ENCODE results near the gene BRD7.

The BRD7 gene

GRCh38 chr16:50303041-50303604, 65.7 kb downstream of the BRD7 start:
- no peak for DNase-seq

DNA sequence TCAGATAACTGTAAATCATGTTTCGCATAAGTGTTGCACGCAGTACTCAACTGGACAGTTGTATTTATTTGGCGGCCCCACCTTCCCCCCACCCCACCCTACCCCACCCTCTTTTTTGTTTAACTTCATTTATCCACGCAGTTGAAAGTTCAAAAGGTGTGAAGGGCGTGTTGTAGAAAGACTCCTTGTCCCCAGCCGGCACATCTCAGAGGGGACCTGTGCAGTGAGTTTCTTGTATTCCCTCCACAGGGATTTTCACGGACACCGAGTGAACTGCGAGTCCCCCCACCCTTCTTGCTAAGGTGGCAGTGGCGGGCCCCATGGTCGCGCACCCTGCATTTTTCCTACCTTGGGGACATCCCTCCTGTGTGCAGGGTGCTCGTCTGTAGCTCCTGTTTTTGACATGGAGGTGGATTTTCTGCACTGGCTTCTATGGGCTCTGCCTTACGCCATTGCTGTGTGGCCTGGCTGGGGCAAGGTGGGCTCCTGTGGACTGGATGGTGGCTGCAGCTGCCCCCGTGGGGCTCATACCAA, 66.2 kb downstream of the BRD7 start:
- no peak for DNase-seq

GRCh38 chr16:50301626-50302471, 66.9 kb downstream of the BRD7 start:
- DNase-seq, result no peak

GRCh38 chr16:50300942-50301625, 67.7 kb downstream of the BRD7 start:
- DNase-seq, result no peak

- no peak for DNase-seq
Observed at GRCh38 chr16:50299508-50300105, 69.2 kb downstream of the BRD7 start.

DNA sequence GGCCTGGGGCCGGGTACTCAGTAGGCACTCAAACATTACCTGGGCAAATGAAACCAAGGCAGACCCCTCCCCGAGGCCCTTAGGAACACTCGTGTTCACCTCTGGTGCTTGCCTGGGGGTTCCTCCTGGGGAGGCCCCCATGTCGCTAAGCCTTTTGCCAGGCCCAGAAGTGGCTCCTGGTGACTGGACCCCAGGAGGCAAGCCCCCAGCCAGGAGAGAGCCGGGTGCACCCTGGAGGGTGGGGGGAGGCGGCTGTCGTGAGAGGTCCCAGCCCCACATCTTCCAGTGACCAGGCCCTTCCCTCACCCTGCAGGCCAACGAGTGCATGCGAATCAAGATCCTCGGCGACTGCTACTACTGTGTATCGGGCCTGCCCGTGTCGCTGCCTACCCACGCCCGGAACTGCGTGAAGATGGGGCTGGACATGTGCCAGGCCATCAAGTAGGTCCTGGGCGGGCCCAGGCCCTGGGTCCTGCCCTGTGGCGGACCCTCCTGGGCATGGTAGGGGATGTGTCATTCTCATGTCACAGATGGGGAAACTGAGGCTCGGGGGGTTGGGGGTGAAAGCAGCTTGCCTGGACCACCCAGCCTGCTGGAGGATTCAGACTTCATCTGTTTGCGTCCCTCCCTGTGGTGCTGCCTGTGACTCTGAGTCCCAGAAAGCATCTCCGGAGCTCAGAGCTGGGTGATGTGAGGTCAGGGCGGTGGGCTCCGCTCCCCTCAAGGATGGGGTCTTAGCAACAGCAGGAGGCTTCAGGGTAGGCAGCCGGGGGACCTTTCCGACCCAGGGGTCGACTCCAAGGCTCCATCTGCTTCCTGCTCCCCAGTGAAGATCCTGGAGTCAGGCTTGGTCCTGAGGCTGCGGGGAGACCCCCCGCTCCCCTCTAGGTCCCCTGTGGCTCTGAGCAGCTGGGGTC, 69.9 kb downstream of the BRD7 start:
- DNase-seq, result no peak

DNA sequence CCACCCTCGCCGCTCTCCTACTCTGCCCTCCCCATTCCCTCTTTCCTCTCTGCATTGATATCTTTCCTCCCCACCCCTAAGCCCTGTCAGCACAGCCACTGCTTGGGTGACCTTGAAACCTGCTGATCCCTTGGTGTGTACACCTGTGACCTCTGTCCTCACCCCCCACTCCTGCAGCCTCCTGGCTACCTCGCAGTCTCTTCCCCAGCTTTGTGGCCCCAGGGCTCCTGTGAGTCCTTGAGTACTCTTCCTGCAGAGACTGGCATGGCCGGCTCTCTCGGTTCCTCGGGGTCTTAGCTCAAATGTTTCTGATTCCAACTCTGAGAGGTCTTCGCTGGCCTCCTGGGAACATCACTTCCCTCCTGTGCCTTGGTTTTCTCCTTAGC, 70.7 kb downstream of the BRD7 start:
- no peak for DNase-seq

DNA sequence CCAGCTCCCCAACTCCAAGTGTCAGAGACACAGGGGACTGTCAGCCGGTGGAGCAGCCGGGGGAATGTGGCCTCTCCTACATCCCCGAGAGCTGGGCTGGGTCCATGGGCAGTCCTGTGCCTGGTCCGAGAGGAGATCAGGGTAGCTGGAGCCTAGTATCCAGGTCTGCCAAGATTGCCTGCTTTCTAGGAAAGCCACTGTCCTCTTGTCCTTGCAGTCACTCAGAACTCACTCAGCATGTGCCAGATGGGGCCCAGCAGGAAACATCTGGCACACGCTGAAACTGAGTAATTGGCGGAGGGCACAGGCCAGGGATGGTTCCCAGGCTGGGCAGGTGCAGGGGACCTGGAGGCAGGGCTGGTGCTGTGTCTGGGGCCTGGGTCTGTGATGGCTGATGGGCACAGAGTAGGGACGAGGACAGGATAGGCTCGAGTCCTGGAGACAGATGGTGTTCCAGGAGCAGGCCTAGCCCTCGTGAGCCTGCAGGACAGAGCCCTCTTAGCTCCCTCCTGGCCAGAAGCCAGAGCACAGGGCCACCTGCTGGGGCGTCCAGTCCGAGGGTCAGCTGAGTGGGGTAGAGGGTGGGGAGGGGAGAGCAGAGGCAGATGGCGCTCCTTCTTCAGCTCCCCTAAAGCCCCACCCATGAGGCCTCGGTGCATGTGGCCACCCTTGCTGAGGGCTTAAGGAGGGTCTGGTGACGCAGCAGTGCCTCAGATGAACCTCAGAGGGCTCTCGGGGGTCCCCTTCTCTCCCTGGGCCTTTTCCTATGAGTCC, 71.3 kb downstream of the BRD7 start:
- no peak for DNase-seq

DNA sequence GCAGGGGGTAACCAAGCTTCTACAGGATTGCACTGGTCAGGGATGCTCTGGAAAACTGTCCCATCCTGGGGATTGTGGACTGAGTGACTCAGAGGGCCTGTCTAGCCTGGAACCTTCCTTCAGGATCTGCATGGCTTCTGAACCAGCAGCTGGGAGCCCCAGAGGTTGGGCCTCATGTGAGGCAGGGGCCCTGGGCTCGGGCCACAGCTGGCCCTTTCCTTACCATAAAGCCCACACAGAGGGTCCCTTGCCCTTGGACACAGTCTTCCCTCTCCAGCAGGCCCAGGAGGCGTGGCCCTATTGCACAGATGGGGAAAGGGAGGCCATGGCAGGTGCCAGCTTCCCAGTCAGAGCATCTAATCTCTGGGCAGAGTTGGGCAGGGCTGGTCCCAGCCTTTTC, 72.0 kb downstream of the BRD7 start:
- DNase-seq, result no peak

DNA sequence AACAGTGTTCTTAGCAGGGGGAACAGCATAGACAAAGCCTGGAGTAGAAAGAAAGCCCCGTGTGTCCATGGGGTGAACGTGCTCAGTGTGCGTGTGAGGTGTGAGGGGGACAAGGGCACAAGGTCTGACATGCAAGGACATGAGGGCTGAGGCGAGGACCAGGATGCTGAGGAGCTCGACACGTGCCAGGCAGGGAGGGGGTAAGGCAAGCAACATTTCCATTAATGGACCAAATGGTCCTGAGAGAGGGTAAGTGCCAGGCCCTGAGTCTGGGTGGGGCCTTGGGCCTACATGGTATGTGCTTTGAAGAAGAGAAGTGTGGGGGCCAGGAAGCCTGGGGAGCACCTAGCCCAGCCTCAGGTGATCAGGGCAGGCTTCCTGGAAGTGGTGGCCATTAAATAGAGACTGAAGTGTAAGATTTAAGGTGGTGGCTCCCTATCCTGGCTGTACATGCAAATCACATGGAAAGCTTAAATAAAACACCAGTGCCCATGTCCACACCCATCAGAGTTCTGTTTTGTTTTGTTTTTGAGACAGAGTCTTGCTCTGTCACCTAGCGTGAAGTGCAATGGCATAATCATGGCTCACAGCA, 73.2 kb downstream of the BRD7 start:
- no peak for DNase-seq

DNA sequence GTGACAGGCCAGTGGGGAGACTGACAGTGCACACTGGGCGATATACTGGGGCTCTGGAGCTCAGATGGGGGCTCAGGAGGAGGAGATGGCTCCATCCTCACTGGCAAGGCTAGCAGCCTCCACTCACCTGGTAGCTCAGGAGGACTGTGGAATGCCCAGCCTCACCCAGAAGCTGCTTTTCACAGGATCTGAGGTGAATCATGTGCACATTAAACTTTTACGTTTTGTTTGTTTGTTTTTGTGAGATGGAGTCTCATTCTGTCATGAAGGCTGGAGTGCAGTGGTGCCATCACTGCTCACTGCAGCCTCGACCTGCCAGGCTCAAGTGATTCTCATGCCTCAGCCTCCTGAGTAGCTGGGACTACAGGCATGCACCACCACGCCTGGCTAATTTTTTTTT, 73.8 kb downstream of the BRD7 start:
- no peak for DNase-seq

DNA sequence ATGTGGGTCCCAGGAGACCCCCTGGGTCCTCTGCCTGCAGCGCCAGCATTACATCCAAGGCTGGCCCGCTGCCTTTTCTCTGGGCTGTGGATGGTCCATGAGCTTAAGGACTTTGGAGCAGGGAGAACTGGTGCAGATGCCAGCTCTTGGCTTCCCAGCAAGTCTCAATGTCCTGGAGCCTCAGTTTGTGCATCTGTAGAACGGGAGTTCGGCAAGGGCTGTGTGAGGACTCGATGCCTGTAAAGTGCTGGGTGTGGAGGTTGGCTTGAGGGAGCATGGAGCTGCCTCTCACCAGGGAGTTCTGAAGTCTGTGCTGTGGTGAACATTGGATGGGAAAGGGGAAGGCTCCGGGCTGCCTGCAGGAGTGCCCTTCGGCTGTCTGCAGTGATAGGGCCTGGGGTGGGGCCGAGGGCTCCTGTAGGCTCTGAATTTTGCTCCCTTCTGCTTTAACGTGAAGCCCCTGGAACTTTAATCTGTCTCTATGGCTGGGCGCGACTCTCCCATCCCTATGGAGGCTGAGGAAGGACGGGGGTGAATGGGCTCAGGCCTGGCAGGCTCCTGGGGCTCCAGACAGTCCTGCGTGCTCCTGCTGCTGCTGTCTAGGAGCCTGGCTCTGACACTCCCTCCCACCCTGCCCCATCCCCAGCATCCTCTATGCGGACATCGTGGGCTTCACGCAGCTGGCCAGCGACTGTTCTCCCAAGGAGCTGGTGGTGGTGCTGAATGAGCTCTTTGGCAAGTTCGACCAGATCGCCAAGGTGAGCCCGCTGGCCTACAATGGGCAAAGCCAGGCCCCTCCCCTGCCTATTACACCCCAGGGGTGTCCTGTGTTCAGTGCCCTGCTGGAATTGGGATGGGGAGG, 74.6 kb downstream of the BRD7 start:
- DNase-seq, result no peak

DNA sequence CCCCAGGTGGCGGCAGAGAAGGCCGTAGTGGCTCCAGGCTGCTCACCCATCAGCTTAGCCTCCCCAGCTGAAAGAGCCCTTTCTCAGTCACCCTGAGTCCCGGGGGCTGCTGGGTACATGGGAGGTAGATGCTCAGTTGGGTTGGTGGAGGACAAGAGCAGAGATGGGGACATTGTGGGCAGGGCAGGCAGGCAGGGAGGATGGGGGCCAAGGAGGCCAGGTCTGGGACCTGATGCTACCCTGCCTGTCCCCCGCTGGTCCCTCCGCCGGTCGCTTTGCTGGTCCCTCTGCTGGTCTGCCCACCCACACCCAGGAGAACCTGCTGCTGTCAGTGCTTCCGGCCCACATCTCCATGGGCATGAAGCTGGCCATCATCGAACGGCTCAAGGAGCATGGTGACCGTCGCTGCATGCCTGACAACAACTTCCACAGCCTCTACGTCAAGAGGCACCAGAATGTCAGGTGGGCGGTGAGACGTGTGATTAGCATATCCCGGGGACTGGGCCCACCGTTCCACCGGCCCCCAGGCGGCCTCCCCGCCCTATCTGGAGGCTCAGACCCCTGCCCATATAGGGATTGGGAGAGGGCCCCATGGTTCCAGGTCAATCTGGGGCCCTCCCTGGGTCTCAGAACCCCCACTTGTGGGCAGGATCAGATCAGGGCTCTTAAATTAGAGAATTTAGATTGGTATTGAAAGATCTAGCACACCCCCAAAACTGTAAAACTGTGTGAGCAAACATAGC, 75.6 kb downstream of the BRD7 start:
- no peak for DNase-seq

DNA sequence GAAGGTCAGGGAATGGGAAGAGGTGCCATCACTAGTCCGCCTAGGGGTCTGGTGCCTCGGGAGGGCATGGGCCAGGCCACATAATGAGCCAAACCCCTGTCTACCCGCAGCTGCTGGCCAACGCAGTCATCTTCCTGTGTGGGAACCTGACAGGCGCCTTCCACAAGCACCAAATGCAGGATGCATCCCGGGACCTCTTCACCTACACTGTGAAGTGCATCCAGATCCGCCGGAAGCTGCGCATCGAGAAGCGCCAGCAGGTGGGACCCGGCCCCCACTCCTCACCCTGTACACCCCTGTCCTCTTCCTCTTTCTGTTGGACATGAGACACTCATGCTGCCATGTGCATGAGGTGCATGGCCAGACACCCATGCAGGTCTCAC, 76.2 kb downstream of the BRD7 start:
- DNase-seq, result no peak

DNA sequence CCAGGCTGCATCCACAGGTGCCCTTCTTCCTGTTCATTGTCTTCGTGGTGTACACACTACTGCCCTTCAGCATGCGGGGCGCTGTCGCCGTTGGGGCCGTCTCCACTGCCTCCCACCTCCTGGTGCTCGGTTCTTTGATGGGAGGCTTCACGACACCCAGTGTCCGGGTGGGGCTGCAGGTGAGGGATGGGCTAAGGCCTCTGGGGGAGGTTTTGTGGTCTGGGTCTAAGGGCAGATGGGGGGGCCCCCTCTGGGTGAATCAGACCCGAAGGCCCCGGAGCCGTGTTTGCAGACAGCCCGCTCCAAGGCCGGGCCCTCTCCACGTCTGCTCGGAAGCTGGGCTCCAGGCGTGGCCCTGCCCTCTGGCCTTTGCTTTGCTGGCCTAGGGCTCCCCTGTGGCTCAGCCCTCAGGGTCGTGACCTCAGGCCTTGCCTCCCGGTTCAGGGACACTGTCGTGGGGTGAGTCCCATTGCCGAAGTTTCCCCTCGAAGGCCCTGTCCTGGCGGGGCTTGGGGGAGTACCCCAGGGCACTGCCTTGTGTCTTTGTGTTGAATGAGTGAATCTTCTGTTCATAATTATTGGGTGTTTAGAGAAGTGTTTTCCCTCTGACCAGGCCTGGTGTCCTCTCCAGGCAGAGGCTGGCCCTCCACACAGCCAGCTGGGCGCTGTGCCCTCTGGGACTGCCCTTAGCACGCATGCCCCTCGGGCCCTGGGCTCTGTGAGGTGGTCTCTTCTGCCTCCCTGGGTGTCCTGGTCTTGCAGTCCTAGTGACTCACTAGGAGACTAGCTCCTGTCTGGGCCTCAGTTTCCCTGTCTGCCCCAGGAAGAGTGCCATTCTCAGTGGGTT, 76.8 kb downstream of the BRD7 start:
- DNase-seq, result no peak

DNA sequence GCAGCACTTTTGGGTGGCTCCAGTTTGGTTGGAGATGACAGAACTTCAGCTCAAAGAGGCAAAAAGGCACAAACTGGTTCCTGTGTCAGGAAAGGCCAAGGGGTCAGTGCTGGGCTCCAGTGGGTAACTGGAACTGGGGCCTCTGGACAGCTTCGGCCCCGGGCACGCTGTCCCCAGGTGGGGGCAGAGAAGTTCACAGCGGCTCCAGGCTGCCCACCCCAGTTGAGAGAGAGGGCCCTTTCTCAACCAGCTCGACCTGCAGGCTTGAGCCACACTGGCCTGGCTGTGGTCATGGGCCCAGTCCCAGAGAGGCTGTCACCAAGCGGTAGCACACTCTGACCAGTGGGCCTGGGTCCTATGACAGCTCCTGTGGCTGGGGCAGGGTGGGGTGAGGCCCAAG, 77.9 kb downstream of the BRD7 start:
- no peak for DNase-seq

GRCh38 chr16:50289950-50290764, 78.6 kb downstream of the BRD7 start:
- DNase-seq, result no peak

DNA sequence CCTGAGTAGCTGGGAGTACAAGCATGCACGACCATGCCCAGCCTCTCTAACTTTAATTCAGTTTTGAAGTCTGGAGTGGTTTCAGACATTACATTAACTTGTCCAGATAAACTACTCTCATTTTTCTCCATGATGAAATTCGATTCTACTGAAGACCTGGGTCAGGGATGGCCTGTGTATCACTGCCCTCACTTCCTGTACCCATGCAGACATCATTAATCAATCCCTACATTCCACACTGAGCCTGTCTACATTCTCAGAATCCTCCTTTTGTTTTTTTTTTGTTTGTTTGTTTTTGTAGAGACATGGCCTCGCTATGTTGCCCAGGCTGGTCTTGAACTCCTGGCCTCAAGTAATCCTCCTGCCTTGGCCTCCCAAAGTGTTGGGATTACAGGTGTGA, 79.9 kb downstream of the BRD7 start:
- DNase-seq, result no peak
